MCF 10A (cell line): ENCODE data around the gene VAT1. TPM values are rescaled to one million over a fixed set of nuclear protein-coding genes. Genes with fewer than 3 reads are reported as not detected.

Source experiments
- BruUV-seq: library from RNA; stranded (reverse); fragments of 400-500 nt; replicated peaks from 2 replicates; lab custom pipeline; 2021; lab: Mats Ljungman, UMichigan
- CTCF ChIA-PET: fragments of 300-600 bp; sonication (Branson Sonifier 250); formaldehyde crosslinking; extraction: SDS; loops from one replicate; lab custom pipeline; 2021; ENCODE audit warnings: antibody characterized with exemption, inconsistent platforms; lab: Yijun Ruan, JAX
- POLR2A ChIA-PET: fragments of 300-600, 350-650 bp; sonication (Branson Sonifier 250); formaldehyde crosslinking; extraction: SDS; loops from one replicate; lab custom pipeline; 2020; ENCODE audit warnings: antibody characterized with exemption, inconsistent platforms; lab: Yijun Ruan, JAX
- DNase-seq: peaks from one replicate; pipeline ENCODE4 v3.0.0-alpha.2; 2018; ENCODE audit not compliant: unreplicated experiment
- H3K27ac Mint-ChIP-seq: one replicate; pipeline ENCODE4 v1.8.0; 2022; ENCODE audit warnings: mild to moderate bottlenecking, low read depth, mixed read lengths; ENCODE audit not compliant: unreplicated experiment
- H3K27me3 Mint-ChIP-seq: one replicate; pipeline ENCODE4 v1.8.0; 2022; ENCODE audit warnings: mixed read lengths; ENCODE audit not compliant: insufficient read depth, unreplicated experiment
- H3K36me3 Mint-ChIP-seq: one replicate; pipeline ENCODE4 v1.8.0; 2022; ENCODE audit warnings: mild to moderate bottlenecking, moderate library complexity, mixed read lengths; ENCODE audit not compliant: insufficient read depth, unreplicated experiment
- H3K4me1 Mint-ChIP-seq: one replicate; pipeline ENCODE4 v1.8.0; 2022; ENCODE audit warnings: mixed read lengths; ENCODE audit not compliant: insufficient read depth, unreplicated experiment
- H3K4me3 Mint-ChIP-seq: one replicate; pipeline ENCODE4 v1.8.0; 2022; ENCODE audit warnings: mild to moderate bottlenecking, moderate library complexity, mixed read lengths; ENCODE audit not compliant: unreplicated experiment
- H3K9me3 Mint-ChIP-seq: one replicate; pipeline ENCODE4 v1.8.0; 2022; ENCODE audit warnings: mixed read lengths; ENCODE audit not compliant: unreplicated experiment
- CTCF ChIP-seq: fragments of 200-600 bp; IDR thresholded peaks from one replicate; pipeline ENCODE4 v1.8.0; 2022; ENCODE audit warnings: antibody characterized with exemption, mild to moderate bottlenecking; ENCODE audit not compliant: unreplicated experiment
- intact Hi-C: fragments of 100-400 bp; cut with micrococcal nuclease; formaldehyde crosslinking; loops from 2 replicates; pipeline ENCODE4 v1.14.1; 2022
- total RNA-seq: library from RNA; stranded (reverse); gene quantifications from 2 replicates; pipeline ENCODE4 v1.2.3, GENCODE V29; 2022

VAT1 gene
- total RNA-seq, 1 experiment from 2014 or later = 61.0 TPM

- POLR2A ChIA-PET = interaction anchor here (0.5 to 4.1 kb wide), 4 partner anchors 9 to 185 kb away, joined by 3 to 25 read pairs (median 4); partner anchors contain the start of genes RPL27 and VAT1
- peaks cover 36% of the 10 kb centered on the region for H3K36me3 Mint-ChIP-seq
- TF ChIP-seq CTCF = no peak
- H3K27ac Mint-ChIP-seq = no peak overlapping the region
- no peak overlapping the region for H3K4me3 Mint-ChIP-seq
- H3K9me3 Mint-ChIP-seq = no peaks in the 10 kb centered on the region
- no peak for DNase-seq
- BruUV-seq = no TSS peak
- CTCF ChIA-PET = interaction anchor here (0.6 kb wide), 1 partner anchor 61 kb away, joined by 3 read pairs; no protein-coding TSS in a partner anchor
- intact Hi-C loops = no loop called here
- H3K4me1 Mint-ChIP-seq = peaks cover 12% of the 10 kb centered on the region
- no peaks in the 10 kb centered on the region for H3K27me3 Mint-ChIP-seq
Measured at GRCh38 chr17:43013296-43013695, 8.9 kb downstream of the VAT1 start.

GRCh38 chr17:43011728-43012472 lies 10.3 kb downstream of the VAT1 start:
- intact Hi-C loops = no loop called here
- POLR2A ChIA-PET = interaction anchor here (1.5 to 4.1 kb wide), 4 partner anchors 10 to 13 kb away, joined by 5 to 25 read pairs (median 10); partner anchors contain the start of genes RPL27 and VAT1
- Mint-ChIP-seq H3K4me3 (no peak overlapping the region), H3K27ac (no peak overlapping the region), H3K4me1 (peaks cover 6% of the 10 kb centered on the region), H3K27me3 (no peaks in the 10 kb centered on the region), H3K9me3 (no peaks in the 10 kb centered on the region), H3K36me3 (peaks cover 31% of the 10 kb centered on the region)
- no peak for DNase-seq
- CTCF ChIA-PET = interaction anchor here (0.6 kb wide), 1 partner anchor 116 kb away, joined by 3 read pairs; no protein-coding TSS in a partner anchor
- BruUV-seq = no TSS peak
- no peak for TF ChIP-seq CTCF

GRCh38 chr17:43010667-43011308 lies 11.4 kb downstream of the VAT1 start:
- Mint-ChIP-seq H3K27me3 (no peaks in the 10 kb centered on the region), H3K36me3 (peaks cover 22% of the 10 kb centered on the region), H3K4me3 (no peak overlapping the region), H3K27ac (no peak overlapping the region), H3K4me1 (peaks cover 6% of the 10 kb centered on the region), H3K9me3 (no peaks in the 10 kb centered on the region)
- BruUV-seq = no TSS peak
- intact Hi-C loops = no loop called here
- ChIA-PET POLR2A (interaction anchor here (0.7 to 4.1 kb wide), 4 partner anchors 10 to 574 kb away, joined by 3 to 25 read pairs (median 10); partner anchors contain the start of genes RPL27 and VAT1), CTCF (interaction anchor here (0.6 kb wide), 1 partner anchor 13 kb away, joined by 4 read pairs; no protein-coding TSS in a partner anchor)
- no peak for DNase-seq
- no peak for TF ChIP-seq CTCF
